Caco-2 (cell line): ENCODE measurements around the gene SNN. TPM values are rescaled to one million over a fixed set of nuclear protein-coding genes. Genes with fewer than 3 reads are reported as not detected.

Experiments used
- BruUV-seq: library from RNA; stranded (reverse); fragments of 400-500 nt; replicated peaks from 2 replicates; lab custom pipeline; 2021; lab: Mats Ljungman, UMichigan
- CTCF ChIA-PET: fragments of 300-600 bp; sonication (Branson Sonifier 250); formaldehyde crosslinking; loops from one replicate; lab custom pipeline; 2022; ENCODE audit warnings: antibody characterized with exemption; lab: Charles Lee
- POLR2A ChIA-PET: fragments of 300-600 bp; sonication (Branson Sonifier 250); formaldehyde crosslinking; loops from one replicate; lab custom pipeline; 2022; ENCODE audit warnings: antibody characterized with exemption; lab: Charles Lee
- DNase-seq, 2 experiments: peaks; one replicate each; pipeline versions ENCODE4 v3.0.0 to v3.0.0-alpha.2; 2020 to 2022
- H3K27me3 ChIP-seq: replicated peaks from 2 replicates; pipeline ENCODE4 v1.6.0; 2011; ENCODE audit warnings: low read length; ENCODE audit not compliant: control insufficient read depth, insufficient read depth
- H3K36me3 ChIP-seq: 2 replicates; pipeline ENCODE4 v1.5.1; 2011; ENCODE audit warnings: low read length; ENCODE audit not compliant: control insufficient read depth, insufficient read depth
- H3K4me1 ChIP-seq: fragments of 250-450 bp; sonication (Bioruptor Pico); 2 replicates; pipeline ENCODE4 v1.5.1; 2020; ENCODE audit warnings: mild to moderate bottlenecking
- H3K4me3 ChIP-seq: 2 replicates; pipeline ENCODE4 v1.5.1; 2011; ENCODE audit warnings: low read depth, mild to moderate bottlenecking, control low read depth, low read length
- H3K9me3 ChIP-seq: fragments of 250-450 bp; sonication (Bioruptor Pico); 2 replicates; pipeline ENCODE4 v1.5.1; 2020; ENCODE audit warnings: mild to moderate bottlenecking, moderate library complexity
- H3K27ac Mint-ChIP-seq: one replicate; pipeline ENCODE4 v1.8.0; 2022; ENCODE audit warnings: mixed read lengths; ENCODE audit not compliant: unreplicated experiment
- H3K27me3 Mint-ChIP-seq: one replicate; pipeline ENCODE4 v1.8.0; 2022; ENCODE audit warnings: mixed read lengths; ENCODE audit not compliant: insufficient read depth, unreplicated experiment
- H3K36me3 Mint-ChIP-seq: one replicate; pipeline ENCODE4 v1.8.0; 2022; ENCODE audit warnings: mild to moderate bottlenecking, mixed read lengths; ENCODE audit not compliant: insufficient read depth, unreplicated experiment
- H3K4me1 Mint-ChIP-seq: one replicate; pipeline ENCODE4 v1.8.0; 2022; ENCODE audit warnings: low read depth, mixed read lengths; ENCODE audit not compliant: unreplicated experiment
- H3K4me3 Mint-ChIP-seq: one replicate; pipeline ENCODE4 v1.8.0; 2022; ENCODE audit warnings: mild to moderate bottlenecking, moderate library complexity, mixed read lengths; ENCODE audit not compliant: unreplicated experiment
- H3K9me3 Mint-ChIP-seq: one replicate; pipeline ENCODE4 v1.8.0; 2022; ENCODE audit warnings: mixed read lengths; ENCODE audit not compliant: unreplicated experiment
- intact Hi-C: fragments of 100-400 bp; cut with micrococcal nuclease; formaldehyde crosslinking; loops from one replicate; pipeline ENCODE4 v1.10.0; 2022; ENCODE audit not compliant: unreplicated experiment
- total RNA-seq: library from RNA; stranded (reverse); gene quantifications from 2 replicates; pipeline ENCODE4 v1.2.3, GENCODE V29; 2022
- TF ChIP-seq, protein P1 (sequence below), 2 experiments: fragments of 200-600 bp in 1 of 2; IDR thresholded peaks; 1 replicate in 1 of 2; 2 replicates in 1 of 2; pipeline versions ENCODE4 v1.5.1 to v1.8.0; 2011 to 2022; ENCODE audit warnings: antibody characterized with exemption in 1 of 2, control low read depth in 1 of 2, inconsistent platforms in 1 of 2, low read depth in 1 of 2, low read length in 1 of 2, mild to moderate bottlenecking in 1 of 2, moderate library complexity in 1 of 2; ENCODE audit not compliant: insufficient read depth in 1 of 2, severe bottlenecking in 1 of 2, unreplicated experiment in 1 of 2

The SNN gene
- total RNA-seq, 1 experiment from 2014 or later: 12.8 TPM

DNA sequence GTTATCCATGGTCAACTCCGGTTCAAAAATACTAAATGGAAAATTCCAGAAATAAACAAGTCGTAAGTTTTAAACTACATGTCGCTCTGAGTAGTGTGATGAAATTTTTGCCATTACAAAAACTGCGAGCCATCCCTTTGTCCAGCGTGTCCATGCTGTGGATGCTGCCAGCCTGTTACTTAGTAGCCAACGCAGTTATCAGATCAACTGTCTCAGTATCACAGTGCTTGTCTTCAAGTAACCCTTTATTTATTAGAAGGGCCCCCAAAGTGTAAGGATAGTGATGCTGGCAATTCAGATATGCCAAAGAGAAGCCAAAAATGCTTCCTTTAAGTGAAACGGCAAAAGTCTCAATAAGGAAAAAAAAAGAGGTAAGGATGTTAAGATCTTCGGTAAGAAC lies 23.9 kb downstream of the SNN start:
- intact Hi-C loops: no loop called here
- Histone ChIP-seq H3K4me1 (no peaks in the 10 kb centered on the region), H3K36me3 (peaks cover 3% of the 10 kb centered on the region), H3K9me3 (no peaks in the 10 kb centered on the region), H3K27me3 (no peaks in the 10 kb centered on the region), H3K4me3 (no peak overlapping the region)
- POLR2A ChIA-PET: no interaction called here
- Mint-ChIP-seq H3K9me3 (no peaks in the 10 kb centered on the region), H3K27ac (no peak overlapping the region), H3K36me3 (peaks cover 48% of the 10 kb centered on the region), H3K4me1 (no peaks in the 10 kb centered on the region), H3K4me3 (no peak overlapping the region), H3K27me3 (no peaks in the 10 kb centered on the region)
- CTCF ChIA-PET: no interaction called here
- BruUV-seq: no TSS peak
- TF ChIP-seq, protein P1, sequence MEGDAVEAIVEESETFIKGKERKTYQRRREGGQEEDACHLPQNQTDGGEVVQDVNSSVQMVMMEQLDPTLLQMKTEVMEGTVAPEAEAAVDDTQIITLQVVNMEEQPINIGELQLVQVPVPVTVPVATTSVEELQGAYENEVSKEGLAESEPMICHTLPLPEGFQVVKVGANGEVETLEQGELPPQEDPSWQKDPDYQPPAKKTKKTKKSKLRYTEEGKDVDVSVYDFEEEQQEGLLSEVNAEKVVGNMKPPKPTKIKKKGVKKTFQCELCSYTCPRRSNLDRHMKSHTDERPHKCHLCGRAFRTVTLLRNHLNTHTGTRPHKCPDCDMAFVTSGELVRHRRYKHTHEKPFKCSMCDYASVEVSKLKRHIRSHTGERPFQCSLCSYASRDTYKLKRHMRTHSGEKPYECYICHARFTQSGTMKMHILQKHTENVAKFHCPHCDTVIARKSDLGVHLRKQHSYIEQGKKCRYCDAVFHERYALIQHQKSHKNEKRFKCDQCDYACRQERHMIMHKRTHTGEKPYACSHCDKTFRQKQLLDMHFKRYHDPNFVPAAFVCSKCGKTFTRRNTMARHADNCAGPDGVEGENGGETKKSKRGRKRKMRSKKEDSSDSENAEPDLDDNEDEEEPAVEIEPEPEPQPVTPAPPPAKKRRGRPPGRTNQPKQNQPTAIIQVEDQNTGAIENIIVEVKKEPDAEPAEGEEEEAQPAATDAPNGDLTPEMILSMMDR (IDR thresholded peaks at IDR 0.05; ENCODE audit: insufficient read depth in 1 of 2, low read depth in 1 of 2, low read length in 1 of 2, severe bottlenecking in 1 of 2, unreplicated experiment in 1 of 2): no peak
- no peak for DNase-seq

DNA sequence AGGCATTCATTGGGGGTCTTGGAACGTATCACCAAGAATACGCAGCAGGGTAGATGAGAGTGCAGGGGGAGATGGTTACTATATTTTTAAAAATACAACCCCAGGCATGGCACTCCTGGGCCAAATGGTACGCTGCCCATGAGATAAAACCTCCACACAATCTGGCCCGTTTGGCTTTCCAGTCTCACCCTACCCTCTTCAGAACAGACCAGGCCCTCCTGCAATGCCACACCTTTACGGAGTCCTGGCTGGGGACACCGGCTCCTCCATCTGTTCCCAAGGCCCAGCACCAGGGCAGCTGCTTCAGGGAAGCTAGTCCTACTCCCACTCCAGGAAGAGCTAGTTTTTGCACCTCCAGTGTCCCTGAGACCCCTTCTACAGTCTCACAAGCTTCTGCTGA lies 24.4 kb downstream of the SNN start:
- Mint-ChIP-seq H3K27me3 (no peaks in the 10 kb centered on the region), H3K4me3 (no peak overlapping the region), H3K27ac (no peak overlapping the region), H3K36me3 (peaks cover 44% of the 10 kb centered on the region), H3K4me1 (no peaks in the 10 kb centered on the region), H3K9me3 (no peaks in the 10 kb centered on the region)
- no peaks in the 10 kb centered on the region for H3K9me3 ChIP-seq
- DNase-seq: no peak
- H3K4me1 ChIP-seq: no peaks in the 10 kb centered on the region
- H3K4me3 ChIP-seq: no peak overlapping the region
- H3K36me3 ChIP-seq: peaks cover 3% of the 10 kb centered on the region
- intact Hi-C loops: no loop called here
- no TSS peak for BruUV-seq
- ChIA-PET POLR2A (no interaction called here), CTCF (no interaction called here)
- TF ChIP-seq, protein P1 (IDR thresholded peaks at IDR 0.05; ENCODE audit: insufficient read depth in 1 of 2, low read depth in 1 of 2, low read length in 1 of 2, severe bottlenecking in 1 of 2, unreplicated experiment in 1 of 2): no peak
- H3K27me3 ChIP-seq: no peaks in the 10 kb centered on the region

DNA sequence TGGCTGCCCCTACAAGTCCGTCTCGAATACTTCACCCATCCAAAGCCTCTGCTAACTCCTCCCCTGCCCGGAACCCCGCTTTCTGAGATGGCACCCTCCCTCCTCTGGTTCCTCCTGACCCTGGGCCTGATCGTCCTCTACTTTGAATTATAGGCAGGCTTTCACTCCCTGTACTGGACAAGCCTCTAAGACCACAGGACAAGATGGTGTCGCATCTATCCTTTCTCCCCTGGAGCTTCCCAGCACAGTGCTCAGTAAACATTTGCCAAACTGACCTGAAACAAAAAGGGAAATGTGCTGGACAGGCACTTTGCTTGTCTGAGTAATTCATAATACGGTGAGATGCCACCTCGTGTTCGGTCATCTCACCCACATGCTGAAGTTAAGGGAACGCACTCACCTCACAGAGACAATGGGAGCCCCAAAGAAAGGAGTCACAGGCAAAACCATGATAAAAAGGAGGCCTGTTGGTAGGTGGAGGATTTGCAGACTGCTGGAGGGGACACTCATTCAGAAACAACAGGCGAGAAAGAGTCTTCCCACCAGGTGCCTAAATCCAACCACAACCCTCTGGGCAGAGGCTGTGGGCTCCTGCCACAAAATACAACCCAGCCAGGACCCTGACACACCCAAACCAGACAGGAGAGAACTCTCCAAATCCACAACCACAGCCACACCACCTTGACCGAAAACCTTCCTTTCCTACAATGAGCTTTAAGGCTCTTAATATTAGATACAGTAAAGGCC lies 28.2 kb downstream of the SNN start:
- no peak overlapping the region for H3K4me3 ChIP-seq
- peaks cover 10% of the 10 kb centered on the region; the same call in 1 of the 2 replicates for H3K4me1 ChIP-seq
- no peak for DNase-seq
- Mint-ChIP-seq H3K4me3 (no peak overlapping the region), H3K9me3 (no peaks in the 10 kb centered on the region), H3K4me1 (peaks cover 11% of the 10 kb centered on the region), H3K36me3 (peaks cover 36% of the 10 kb centered on the region), H3K27ac (no peak overlapping the region), H3K27me3 (no peaks in the 10 kb centered on the region)
- BruUV-seq: no TSS peak
- no peaks in the 10 kb centered on the region for H3K9me3 ChIP-seq
- CTCF ChIA-PET: no interaction called here
- intact Hi-C loops: no loop called here
- peaks cover 4% of the 10 kb centered on the region; the same call in 1 of the 2 replicates for H3K36me3 ChIP-seq
- TF ChIP-seq, protein P1 (IDR thresholded peaks at IDR 0.05; ENCODE audit: insufficient read depth in 1 of 2, low read depth in 1 of 2, low read length in 1 of 2, severe bottlenecking in 1 of 2, unreplicated experiment in 1 of 2): no peak
- POLR2A ChIA-PET: no interaction called here
- no peaks in the 10 kb centered on the region for H3K27me3 ChIP-seq
